GM18909 (cell line): Measurements from ENCODE around the gene IQSEC1.
"Not testable (repeated sequence)": the region's sequence is repeated elsewhere in the genome, so short reads cannot be mapped to it uniquely, and the experiment has no call there.

Source experiments
- ATAC-seq: cut with Tn5 transposase; IDR thresholded peaks from one replicate; pipeline ENCODE4 v1.9.1; 2021; ENCODE audit warnings: mild to moderate bottlenecking; ENCODE audit not compliant: unreplicated experiment, poor library complexity

Gene IQSEC1

DNA sequence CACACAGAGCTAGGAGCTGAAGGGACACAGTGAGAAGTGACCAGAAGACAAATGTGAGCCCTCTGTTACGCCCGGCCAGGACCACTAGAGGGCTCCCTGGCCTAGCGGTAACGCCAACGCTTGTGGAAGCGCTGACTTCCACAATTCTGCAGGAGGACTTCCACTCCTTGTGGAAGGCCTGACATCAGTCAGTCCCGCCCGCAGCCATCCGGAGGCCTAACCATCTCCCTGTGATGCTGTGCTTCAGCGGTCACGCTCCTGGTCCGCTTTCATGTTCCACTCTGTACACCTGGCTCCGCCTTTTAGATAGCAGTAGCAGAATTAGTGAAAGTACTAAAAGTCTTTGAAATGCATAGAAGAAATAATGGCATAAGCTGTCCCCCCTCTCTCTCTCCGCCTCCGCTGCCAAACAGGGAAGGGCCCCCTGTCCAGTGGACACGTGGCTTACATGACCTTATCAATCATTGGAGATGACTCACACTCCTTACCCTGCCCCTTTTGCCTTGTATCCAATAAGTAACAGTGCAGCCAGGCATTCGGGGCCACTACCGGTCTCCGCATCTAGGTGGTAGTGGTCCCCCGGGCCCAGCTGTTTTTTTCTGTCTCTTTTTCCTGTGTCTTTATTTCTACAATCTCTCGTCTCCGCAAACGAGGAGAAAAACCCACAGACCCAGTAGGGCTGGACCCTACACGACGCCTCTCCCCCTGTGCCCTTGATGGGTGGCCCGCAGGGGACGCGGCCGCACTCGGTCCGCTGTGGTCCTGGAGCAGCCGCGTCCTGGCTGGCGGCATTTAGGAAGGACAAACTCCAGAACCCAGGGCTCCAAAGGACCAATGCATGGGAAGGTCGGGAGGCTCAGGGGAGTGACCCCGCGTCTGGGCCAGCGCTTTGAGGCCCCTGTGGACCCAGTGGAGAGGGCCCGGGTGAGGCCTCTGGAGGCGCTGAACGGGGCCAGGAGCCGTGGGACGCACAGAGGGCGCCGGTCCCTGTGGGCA is 204.9 kb downstream of the IQSEC1 start:
- ATAC-seq: peak; percentile 57

DNA sequence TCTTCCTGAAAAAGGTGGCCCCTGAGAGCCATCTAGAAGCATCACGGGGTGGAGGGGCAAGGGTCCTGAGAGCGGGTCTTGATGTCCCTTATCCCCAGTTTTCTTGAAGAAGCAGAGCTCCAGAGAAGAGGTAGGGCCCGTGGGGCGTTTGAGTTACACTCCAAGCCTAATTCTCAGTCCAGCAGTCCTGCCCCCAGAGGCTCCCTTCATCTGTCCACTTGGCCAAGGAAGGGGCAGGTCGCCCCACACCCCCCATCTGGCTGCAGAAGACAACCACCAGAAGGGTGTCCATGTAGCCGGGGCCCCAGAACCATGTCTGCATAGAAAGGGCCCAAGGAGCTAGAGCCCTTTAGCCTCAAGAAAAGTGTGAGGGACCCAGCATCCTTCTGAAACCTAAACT is 206.4 kb downstream of the IQSEC1 start:
- ATAC-seq: no peak

DNA sequence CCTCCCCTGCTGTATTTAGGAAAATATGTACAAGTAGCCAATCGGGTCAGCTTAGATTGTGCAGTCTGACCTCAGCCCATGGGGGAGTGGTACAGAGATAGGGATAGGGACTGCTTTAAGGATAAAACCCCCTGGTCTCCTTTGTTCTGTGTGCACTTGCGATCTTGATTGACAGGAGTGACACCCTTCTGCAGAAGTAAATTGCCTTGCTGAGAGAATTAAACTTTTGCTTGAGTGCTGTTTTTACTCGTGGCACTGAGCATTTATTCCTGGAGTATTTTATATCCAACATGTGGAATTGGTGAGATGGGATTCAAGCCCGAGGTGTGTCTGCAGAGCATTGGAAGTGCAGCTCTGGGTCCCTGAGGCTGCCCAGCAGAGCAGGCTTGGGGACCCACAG is 208.0 kb downstream of the IQSEC1 start:
- no peak for ATAC-seq

DNA sequence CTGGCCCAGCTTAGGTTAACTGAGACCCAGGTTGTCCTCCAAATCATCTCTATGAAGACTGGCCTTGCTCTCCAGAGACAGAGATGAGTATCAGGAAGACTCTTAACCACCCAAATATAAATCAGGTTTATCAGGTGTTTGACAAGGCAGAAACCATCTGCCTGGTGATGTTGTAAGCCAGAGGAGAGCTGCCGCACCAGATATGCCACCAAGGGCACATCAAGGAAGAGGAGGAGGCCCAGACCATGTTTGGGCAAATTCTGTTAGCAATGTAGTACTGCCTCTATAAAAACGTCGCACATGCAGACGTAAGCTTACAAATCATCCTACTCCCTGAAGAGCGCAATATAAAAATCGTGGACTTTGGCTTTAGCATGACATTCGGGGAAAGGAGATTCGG is 210.8 kb downstream of the IQSEC1 start:
- no peak for ATAC-seq

DNA sequence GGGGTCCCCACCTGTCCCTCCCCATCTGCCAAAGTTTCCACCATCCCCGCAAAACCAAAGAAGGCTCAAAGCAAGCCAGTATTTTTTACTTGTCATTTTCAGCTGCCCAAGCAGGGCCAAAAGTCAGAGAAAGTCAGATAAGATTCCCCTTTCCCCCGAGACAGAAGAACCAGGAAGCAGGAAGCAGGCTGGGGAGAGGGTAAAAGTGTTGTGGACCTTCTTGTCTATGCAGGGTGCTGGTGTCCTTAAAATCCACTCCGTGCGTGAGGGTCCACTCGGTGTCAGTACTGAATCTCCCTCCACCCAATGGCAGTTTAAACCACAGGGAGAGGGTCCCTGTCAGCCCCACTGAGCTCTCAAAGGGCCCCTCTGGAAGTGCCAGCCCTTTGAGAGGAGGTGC is 211.6 kb downstream of the IQSEC1 start:
- no peak for ATAC-seq

DNA sequence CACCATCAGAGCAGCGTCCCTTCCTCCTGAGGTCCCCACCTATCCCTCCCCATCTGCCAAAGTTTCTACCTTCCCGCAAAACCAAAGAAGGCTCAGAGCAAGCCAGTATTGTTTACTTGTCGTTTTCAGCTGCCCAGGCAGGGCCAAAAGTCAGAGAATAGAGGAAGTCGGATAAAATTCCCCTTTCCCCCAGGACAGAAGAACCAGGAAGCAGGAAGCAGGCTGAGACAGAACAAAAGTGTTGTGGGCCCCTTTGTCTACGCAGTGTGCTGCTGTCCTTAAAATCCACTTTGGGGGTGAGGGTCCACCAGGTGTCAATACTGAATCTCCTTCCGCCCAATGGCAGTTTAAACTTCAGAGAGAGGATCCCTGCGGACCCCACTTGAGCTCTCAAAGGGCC is 213.4 kb downstream of the IQSEC1 start:
- ATAC-seq: no peak

DNA sequence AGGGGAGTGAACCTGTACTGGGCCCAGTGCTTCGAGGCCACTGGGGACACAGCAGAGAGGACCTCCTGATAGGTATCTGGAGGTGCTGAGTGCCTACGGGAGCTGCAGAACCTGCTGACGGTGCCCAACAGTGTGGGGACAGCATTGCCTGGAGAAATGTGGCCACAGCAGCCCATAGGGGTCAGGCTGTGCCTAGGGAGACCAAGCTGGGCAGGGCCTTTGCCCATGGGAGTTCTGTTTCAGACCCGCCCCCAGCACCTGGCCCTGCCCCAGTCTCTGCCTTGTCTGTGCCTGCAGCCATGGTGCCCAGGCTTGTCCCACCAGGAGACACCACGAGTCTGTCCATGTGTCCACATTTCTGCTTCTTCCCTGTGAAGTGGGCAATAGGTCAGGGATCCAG is 216.6 kb downstream of the IQSEC1 start:
- no peak for ATAC-seq

DNA sequence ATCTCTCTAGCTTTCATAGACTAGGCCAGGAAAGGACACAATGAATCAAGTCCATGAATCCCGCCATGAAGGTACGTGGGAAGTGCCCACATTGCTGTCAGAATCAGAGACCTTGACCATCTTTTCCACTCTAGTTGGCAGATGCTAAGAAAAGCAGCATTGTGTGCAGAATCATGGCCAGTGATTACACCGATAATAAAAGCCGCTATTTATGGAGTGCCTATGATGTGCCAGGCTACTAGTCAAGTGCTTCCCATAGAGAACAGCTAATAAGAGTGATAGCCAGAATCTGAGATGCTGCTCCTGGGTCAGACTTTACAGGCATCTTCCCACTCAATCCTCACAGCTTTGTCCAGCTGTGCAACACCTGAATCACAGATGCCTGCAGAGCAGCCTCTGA is 218.7 kb downstream of the IQSEC1 start:
- no peak for ATAC-seq

DNA sequence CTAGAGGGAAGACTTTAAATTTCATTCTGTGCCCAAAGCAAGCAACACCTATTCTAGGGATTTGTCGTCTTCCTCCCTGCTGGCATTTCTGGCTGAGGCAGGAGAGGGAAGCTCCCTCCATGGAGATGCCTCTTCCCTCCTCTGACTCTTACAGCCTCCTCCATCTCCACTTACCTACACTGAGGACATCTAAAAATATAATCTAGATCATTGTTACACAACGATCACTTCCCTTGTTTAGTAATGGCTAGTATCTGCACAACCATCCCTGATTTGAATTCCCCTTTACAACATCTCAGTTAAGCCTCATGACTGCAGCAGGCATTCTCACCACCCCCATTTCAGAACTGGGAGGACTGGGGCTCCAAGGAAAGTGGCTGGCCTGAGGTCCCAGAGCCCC is 219.4 kb downstream of the IQSEC1 start:
- not testable (repeated sequence) for ATAC-seq

DNA sequence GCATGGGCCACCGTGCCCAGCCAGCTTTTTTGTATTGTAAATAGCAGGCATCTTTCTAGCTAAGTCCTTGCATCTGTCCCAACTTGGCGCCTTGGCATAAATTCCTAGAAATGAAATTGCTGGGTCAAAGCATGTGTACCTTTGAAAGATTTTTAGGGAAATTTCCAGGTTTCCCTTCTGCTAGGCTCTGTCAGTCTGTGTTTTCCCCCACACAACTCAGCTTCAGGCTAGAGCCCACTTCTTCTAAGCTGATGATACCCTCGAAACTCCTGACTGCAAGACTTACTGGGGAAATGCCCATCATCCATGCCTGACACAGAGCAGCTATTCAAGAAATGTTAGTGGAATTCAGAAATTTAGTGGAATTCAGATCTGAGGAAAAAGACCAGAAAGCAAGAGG is 221.0 kb downstream of the IQSEC1 start:
- ATAC-seq: no peak
